Measurements from ENCODE around the gene SMTNL1. TPM values are rescaled to one million over a fixed set of nuclear protein-coding genes. Genes with fewer than 3 reads are reported as not detected.

The SMTNL1 gene
- total RNA-seq: under 1 TPM; 0.22 TPM
- polyA plus RNA-seq (2013, experiment 1 of 2): 0.18 TPM
- 0.46 TPM for polyA plus RNA-seq (2013, experiment 2 of 2)
- long read RNA-seq, experiment 1, partial matches to known transcripts: 0 of 1 reads
- long read RNA-seq, experiment 1, other reads (novel, unspliced or antisense): 0 of 1 reads
- long read RNA-seq, experiment 2: 0 reads
- long read RNA-seq, experiment 3, partial matches to known transcripts: 0 of 1 reads
- long read RNA-seq, experiment 3, other reads (novel, unspliced or antisense): 1 of 1 reads
- long read RNA-seq, experiment 4, partial matches to known transcripts: 1 of 2 reads
- long read RNA-seq, experiment 4, other reads (novel, unspliced or antisense): 1 of 2 reads

- Histone ChIP-seq H3K9ac (ENCODE audit: extremely low read depth, low read length, poor library complexity, severe bottlenecking) (no peak within 1 kb of the TSS), H3K27ac (ENCODE audit: low read depth, low read length) (no peak within 1 kb of the TSS), H3K4me1 (ENCODE audit: control insufficient read depth, insufficient read depth, low read length) (peaks cover 3% of the 10 kb centered on the region), H3K9me3 (ENCODE audit: control insufficient read depth, low read length) (no peaks in the 10 kb centered on the region), H3K36me3 (ENCODE audit: control insufficient read depth, insufficient read depth, low read length) (no peaks in the 10 kb centered on the region), H3K4me3 (ENCODE audit: low read length) (no peak within 1 kb of the TSS), H3K27me3 (ENCODE audit: control insufficient read depth, insufficient read depth, low read length, poor library complexity, severe bottlenecking) (peaks cover 12% of the 10 kb centered on the region)
- 64 to 74% methylated on average over 9 to 14 of the region's 14 CpGs for WGBS, 2 experiments (ENCODE audit: insufficient coverage in 1 of 2, insufficient read length in 1 of 2)
- TF ChIP-seq CTCF (conservative IDR thresholded peaks at IDR 0.05): no peak
- H3K36me3 Mint-ChIP-seq (ENCODE audit: low read depth): no peaks in the 10 kb centered on the region
- peaks cover 4% of the 10 kb centered on the region for H3K4me1 Mint-ChIP-seq
- H3K27me3 Mint-ChIP-seq (ENCODE audit: insufficient read depth): peaks cover 22% of the 10 kb centered on the region
- no peak within 1 kb of the TSS for H3K27ac Mint-ChIP-seq
- no peaks in the 10 kb centered on the region for H3K9me3 Mint-ChIP-seq
- no peak within 1 kb of the TSS for H3K4me3 Mint-ChIP-seq
- DNase-seq: no peak
Observed at GRCh38 chr11:57536947-57537619, at the start of gene SMTNL1. Gene SMTNL1, plus strand, starts transcription at chr11:57537595. Its CDS starts 5,048 bp downstream, at chr11:57542643.

- H3K27me3 Mint-ChIP-seq (ENCODE audit: insufficient read depth): peaks cover 14% of the 10 kb centered on the region
- H3K36me3 Mint-ChIP-seq (ENCODE audit: low read depth): no peaks in the 10 kb centered on the region
- H3K9me3 ChIP-seq (ENCODE audit: control insufficient read depth, low read length): no peaks in the 10 kb centered on the region
- no peak overlapping the region for H3K27ac Mint-ChIP-seq
- H3K4me1 Mint-ChIP-seq: peaks cover 3% of the 10 kb centered on the region
- no peak overlapping the region for H3K4me3 Mint-ChIP-seq
- H3K9ac ChIP-seq (ENCODE audit: extremely low read depth, low read length, poor library complexity, severe bottlenecking): no peak overlapping the region
- H3K36me3 ChIP-seq (ENCODE audit: control insufficient read depth, insufficient read depth, low read length): no peaks in the 10 kb centered on the region
- H3K9me3 Mint-ChIP-seq: no peaks in the 10 kb centered on the region
- no peak overlapping the region for H3K27ac ChIP-seq (ENCODE audit: low read depth, low read length)
- peaks cover 11% of the 10 kb centered on the region for H3K27me3 ChIP-seq (ENCODE audit: control insufficient read depth, insufficient read depth, low read length, poor library complexity, severe bottlenecking)
- no peak for DNase-seq
- 91 to 100% methylated on average over 4 to 5 of the region's 6 CpGs for WGBS, 2 experiments (ENCODE audit: insufficient coverage in 1 of 2, insufficient read length in 1 of 2)
- peaks cover 4% of the 10 kb centered on the region for H3K4me1 ChIP-seq (ENCODE audit: control insufficient read depth, insufficient read depth, low read length)
- no peak for TF ChIP-seq CTCF (conservative IDR thresholded peaks at IDR 0.05)
- H3K4me3 ChIP-seq (ENCODE audit: low read length): no peak overlapping the region
Observed at GRCh38 chr11:57487920-57488659, 49.3 kb upstream of the SMTNL1 start.

GRCh38 chr11:57490456-57491248 lies 46.7 kb upstream of the SMTNL1 start:
- no peaks in the 10 kb centered on the region for H3K27me3 Mint-ChIP-seq (ENCODE audit: insufficient read depth)
- H3K27ac Mint-ChIP-seq: no peak overlapping the region
- H3K36me3 Mint-ChIP-seq (ENCODE audit: low read depth): peaks cover 3% of the 10 kb centered on the region
- no peaks in the 10 kb centered on the region for H3K9me3 Mint-ChIP-seq
- H3K4me3 ChIP-seq (ENCODE audit: low read length): no peak overlapping the region
- no peak overlapping the region for H3K27ac ChIP-seq (ENCODE audit: low read depth, low read length)
- no peaks in the 10 kb centered on the region for H3K27me3 ChIP-seq (ENCODE audit: control insufficient read depth, insufficient read depth, low read length, poor library complexity, severe bottlenecking)
- no peak overlapping the region for H3K4me3 Mint-ChIP-seq
- H3K9ac ChIP-seq (ENCODE audit: extremely low read depth, low read length, poor library complexity, severe bottlenecking): no peak overlapping the region
- H3K4me1 ChIP-seq (ENCODE audit: control insufficient read depth, insufficient read depth, low read length): no peaks in the 10 kb centered on the region
- TF ChIP-seq CTCF (conservative IDR thresholded peaks at IDR 0.05): no peak
- H3K4me1 Mint-ChIP-seq: peaks cover 3% of the 10 kb centered on the region
- no peak for DNase-seq
- WGBS, 2 experiments (ENCODE audit: insufficient coverage in 1 of 2, insufficient read length in 1 of 2): 94 to 98% methylated on average over 5 to 9 of the region's 9 CpGs
- no peaks in the 10 kb centered on the region for H3K36me3 ChIP-seq (ENCODE audit: control insufficient read depth, insufficient read depth, low read length)
- H3K9me3 ChIP-seq (ENCODE audit: control insufficient read depth, low read length): no peaks in the 10 kb centered on the region

Measured in endodermal cell (in vitro differentiated cells).